GM18517 (cell line): ENCODE measurements around the gene ACSM6.
A peak's percentile ranks its signal among the peaks of the same experiment; 100 is the strongest.
"Not testable (repeated sequence)": the region's sequence is repeated elsewhere in the genome, so short reads cannot be mapped to it uniquely, and the experiment has no call there.

Experiments
- ATAC-seq: cut with Tn5 transposase; IDR thresholded peaks from one replicate; pipeline ENCODE4 v1.9.1; 2021; ENCODE audit warnings: mild to moderate bottlenecking, moderate library complexity; ENCODE audit not compliant: unreplicated experiment

ACSM6 gene

GRCh38 chr10:95214793-95215192, 20.8 kb downstream of the ACSM6 start:
- no peak for ATAC-seq

GRCh38 chr10:95217476-95217875, 23.4 kb downstream of the ACSM6 start:
- ATAC-seq: no peak

DNA sequence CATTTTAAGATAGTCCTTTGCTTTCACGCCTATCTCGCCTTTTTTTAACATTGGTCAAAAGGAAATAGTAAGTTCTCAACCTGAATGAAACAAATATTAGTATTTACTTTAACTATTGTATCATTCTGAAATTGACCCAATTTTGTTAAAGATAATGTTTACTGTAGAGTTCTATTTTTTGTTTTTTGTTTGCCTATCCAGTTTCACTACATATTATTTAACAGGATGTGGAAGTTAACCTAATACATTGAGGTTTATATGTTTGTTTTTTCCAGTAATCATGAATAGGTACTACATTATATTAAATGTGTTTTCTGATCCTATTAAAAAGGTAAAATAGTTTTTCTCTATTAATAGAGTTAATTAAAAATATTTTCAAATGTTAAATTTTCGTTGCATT, 26.5 kb downstream of the ACSM6 start:
- ATAC-seq: no peak

DNA sequence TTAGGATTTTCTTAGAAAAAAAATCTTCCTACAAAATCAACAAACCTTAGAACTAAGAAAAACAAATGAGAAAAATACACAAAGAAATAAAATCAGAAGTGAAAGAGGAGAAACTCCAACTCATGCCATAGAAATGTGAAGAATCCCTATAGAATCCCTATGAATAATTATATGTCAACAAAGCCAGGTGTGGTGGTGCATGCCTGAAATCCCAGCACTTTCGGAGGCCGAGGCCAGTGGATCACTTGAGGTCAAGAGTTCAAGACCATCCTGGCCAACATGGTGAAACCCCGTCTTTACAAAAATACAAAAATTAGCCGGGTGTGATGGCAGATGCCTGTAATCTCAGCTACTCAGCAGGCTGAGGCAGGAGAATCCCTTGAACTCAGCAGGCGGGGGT, 27.1 kb downstream of the ACSM6 start:
- no peak for ATAC-seq

- no peak for ATAC-seq
Measured at GRCh38 chr10:95225136-95225535, 31.1 kb downstream of the ACSM6 start.

GRCh38 chr10:95228934-95229723, 35.1 kb downstream of the ACSM6 start:
- not testable (repeated sequence) for ATAC-seq

GRCh38 chr10:95229724-95230627, 35.9 kb downstream of the ACSM6 start:
- no peak for ATAC-seq

GRCh38 chr10:95230677-95231586, 36.9 kb downstream of the ACSM6 start:
- ATAC-seq: not testable (repeated sequence)

- ATAC-seq: no peak
Measured at GRCh38 chr10:95233377-95234034, 39.5 kb downstream of the ACSM6 start.

GRCh38 chr10:95234951-95235350, 40.9 kb downstream of the ACSM6 start:
- ATAC-seq: no peak

- no peak for ATAC-seq
Measured at GRCh38 chr10:95235676-95236067, 41.6 kb downstream of the ACSM6 start.

GRCh38 chr10:95236068-95236903, 42.2 kb downstream of the ACSM6 start:
- ATAC-seq: peak; percentile 99

- ATAC-seq: no peak
Measured at GRCh38 chr10:95237376-95238170, 43.5 kb downstream of the ACSM6 start.

GRCh38 chr10:95240096-95240495, 46.1 kb downstream of the ACSM6 start:
- ATAC-seq: not testable (repeated sequence)

DNA sequence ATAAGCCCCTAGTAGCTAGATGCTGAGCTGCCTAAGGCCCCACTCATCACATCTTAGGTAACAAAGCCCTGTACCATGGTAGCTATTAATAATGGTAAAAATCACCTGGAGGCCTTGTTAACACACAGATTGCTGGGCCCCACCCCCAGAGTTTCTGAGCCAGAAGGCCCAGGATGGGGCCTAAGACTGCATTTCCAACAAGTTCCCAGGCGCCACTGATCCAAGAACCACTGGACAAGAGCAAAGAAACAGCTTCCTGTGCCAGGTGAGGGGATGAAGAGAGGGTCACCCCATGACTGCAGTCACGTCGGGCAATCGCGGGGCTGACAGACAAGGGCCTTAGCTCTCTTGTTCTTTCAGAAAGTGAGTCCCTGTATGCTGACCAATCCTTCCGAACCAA, 46.8 kb downstream of the ACSM6 start:
- no peak for ATAC-seq

- ATAC-seq: no peak
Measured at GRCh38 chr10:95241533-95241932, 47.5 kb downstream of the ACSM6 start.

DNA sequence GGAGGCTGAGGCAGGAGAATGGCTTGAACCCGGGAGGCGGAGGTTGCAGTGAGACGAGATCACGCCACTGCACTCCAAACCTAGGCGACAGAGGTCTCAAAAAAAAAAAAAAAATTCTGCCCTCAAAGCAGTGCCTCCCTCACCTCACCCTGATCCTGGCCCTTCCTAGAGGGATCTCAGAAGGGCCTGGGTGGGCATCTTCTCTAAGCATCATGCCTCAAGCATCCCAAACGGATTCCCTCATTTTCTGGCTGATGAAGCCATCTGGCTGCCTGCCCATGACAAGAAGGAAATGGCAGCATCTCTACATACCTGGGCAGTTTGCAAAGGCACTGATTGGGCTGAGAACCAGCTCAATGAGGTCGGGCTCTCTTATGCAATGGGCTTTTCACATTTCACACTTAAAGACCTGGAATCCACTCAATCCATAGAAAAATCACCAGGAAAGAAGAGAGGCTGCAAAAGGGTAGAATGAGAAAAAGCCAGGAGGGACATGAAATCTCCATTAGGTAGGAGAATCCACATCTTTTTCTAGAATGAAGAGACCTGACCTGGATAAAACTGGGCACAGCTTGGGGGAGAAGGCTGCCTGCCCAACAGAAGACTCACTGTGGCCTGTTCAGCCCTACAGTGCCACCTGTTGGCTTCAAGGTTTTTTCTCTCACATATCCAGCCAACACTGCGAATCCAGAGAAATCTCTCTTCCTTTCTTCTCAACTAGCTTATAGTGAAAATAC, 48.7 kb downstream of the ACSM6 start:
- no peak for ATAC-seq

DNA sequence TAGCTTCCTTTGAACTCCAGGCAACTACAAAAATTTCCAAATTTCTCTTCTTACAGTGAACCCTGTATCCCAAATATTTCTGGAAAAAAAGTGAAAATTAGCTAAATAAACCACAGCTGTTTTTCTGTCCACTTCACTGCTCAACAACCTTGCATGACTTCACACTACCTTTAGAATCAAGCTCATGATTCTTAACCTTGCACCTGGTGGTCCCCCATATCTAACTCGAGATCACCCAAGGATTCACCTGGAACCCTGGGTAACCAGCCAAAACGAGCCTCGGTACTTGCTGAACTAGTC, 49.2 kb downstream of the ACSM6 start:
- no peak for ATAC-seq
